Effector CD8-positive, alpha-beta T cell (primary cell): Measurements from ENCODE around the gene AATF.
"Not testable (repeated sequence)": the region's sequence is repeated elsewhere in the genome, so short reads cannot be mapped to it uniquely, and the experiment has no call there.

ENCODE experiments used
- DNase-seq: peaks from one replicate; lab custom pipeline; 2025; lab: John Stamatoyannopoulos, UW

Gene AATF

DNA sequence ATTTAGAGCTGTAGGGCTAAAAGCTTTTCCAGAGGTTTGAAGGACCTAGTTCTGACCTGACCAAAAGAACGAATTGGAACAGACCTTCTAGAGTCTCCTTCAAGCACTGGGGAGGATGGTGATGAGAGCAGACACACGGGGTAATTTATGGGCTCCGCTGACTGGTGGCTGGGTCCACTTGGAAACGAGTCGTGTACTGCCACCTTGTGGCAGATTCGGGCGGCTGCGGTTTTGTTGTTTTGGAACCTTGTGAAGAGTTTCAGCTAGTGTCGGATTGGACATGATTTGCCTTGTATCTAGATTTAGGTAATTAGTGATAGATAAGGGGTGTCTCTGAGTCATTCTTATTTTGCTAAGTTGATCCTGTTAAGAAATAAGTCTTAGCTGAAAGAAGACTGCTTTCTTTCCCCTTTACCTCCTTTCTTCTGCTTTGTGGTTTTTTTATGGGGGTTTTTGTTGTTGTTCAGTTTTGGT, 98.9 kb downstream of the AATF start:
- DNase-seq = peak; percentile 62

DNA sequence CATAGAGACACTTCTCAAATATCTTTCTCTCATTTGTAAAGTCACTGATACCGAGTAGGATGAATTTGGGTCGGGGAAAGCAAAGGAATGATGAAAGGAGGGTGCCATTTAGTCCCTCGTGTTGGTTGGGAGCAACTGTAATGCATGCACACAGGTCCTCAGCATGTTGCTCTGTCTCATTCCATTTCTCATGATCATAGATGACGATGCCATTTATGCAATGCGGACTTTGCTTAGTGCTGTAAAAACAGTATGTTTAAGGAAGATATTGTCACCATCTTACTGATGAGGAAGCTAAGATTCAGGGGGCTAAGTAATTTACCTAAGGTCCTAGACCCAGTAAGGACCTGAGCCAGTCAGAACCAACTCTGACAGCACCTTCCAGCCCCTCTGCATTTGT, 100.1 kb downstream of the AATF start:
- no peak for DNase-seq

DNA sequence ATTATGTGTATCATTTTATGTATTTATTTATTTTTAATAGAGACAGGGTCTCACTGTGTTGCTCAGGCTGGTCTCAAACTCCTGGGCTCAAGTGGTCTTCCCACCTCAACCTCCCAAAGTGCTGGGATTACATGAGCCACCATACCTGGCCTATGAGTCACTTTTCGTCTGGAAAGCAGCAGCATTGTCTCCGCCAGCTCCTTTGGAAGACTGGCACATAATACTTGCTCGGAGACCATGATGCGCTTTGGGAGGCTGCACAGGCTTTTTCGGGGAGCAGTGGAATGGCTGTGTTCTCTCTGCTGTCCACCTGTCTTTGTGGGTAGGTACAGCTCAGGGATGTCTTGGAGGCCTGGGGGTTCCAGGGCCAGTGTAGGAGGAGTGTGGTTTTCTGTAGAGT, 102.2 kb downstream of the AATF start:
- DNase-seq = no peak

DNA sequence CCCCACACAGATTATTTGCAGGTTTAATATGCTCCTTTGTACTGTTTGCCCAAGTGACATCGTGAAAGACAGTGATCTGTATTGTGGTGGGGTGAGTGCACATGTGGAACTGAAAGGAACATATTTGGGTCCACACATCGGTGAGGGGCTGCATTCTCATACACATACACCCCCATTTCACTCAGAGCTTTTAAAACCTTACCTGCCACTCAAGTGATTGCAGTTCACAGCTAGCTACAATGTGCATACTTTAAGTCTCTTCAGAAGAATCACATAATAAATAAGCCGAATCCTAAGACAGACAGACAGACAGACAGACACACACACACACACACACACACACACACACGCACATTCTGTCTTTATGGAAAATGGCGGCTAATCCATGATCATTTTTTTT, 102.6 kb downstream of the AATF start:
- no peak for DNase-seq

DNA sequence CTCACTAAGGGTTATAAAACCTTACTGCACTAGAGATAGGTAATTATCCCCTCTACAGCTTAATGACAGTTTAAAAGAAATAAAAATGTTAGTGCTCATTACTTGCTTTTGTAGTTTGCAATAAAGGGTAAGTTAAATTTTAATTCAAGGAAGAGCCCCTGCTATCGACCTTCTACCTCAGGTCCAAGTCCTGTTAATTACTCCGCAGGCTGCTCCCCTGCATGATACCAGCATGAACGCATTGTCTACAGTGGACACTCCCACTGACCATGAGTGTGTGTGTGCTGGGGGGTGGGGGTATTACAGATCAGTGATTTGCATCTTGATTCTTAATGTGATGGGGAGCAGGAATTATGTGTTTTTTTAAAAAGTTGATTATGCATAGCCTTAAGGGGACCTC, 103.1 kb downstream of the AATF start:
- no peak for DNase-seq

DNA sequence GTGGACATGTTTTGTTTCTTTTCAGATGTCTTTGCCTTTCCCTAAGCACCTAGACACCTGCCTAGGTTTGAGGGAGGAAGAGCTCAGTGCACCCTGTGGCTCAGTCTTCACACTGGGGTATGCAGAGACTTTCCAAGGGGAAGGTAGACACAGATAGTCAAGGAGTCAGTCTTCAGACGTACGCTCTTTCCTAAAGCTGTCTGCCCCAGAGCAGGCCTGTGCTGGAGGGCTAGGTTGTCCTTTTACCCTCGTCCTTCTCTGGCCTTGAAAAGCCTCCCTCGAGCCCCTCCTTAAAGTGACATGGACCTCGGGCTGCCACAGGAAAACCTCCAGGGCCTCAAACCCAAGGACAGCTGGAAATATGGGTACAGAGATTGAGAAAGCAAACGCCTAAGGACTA, 103.7 kb downstream of the AATF start:
- no peak for DNase-seq

DNA sequence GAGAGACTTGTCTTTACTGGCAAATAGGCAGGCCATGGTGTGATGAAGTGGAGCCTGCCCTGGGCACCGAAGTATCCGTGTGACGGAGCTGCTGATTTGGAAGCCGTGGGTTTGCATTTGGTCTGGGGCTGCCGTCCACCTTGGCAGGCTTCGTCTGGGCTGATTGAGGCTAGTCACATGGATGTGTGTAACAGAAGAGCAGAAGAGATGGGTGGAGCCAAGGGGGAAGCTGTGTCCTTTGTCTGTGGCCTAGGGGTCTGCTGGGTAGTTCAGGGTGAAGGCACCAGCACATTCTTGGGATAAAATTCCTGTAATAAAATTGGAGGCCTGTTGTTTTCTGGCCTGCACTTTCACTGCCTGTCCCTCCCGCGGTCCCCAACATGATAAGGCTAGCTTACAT, 106.1 kb downstream of the AATF start:
- no peak for DNase-seq

DNA sequence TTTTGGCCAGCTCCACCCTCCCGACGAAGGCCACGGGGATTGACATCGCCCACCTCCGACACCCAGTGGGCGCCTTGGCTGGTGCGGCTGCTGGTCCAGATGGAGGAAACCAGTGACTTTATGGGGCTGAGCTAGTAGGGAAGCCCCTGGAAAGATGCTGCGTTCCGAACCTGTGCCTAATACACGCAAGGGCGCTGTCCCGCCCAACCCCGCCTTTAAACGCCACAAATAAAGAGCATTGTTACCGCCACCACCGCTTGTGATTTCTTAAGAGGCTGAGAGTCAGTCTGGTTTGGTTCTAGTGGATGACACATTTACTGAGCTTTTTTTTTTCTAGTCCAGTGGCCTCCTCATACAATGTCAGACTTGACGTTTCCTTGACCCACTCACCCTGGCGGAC, 107.9 kb downstream of the AATF start:
- DNase-seq = no peak

DNA sequence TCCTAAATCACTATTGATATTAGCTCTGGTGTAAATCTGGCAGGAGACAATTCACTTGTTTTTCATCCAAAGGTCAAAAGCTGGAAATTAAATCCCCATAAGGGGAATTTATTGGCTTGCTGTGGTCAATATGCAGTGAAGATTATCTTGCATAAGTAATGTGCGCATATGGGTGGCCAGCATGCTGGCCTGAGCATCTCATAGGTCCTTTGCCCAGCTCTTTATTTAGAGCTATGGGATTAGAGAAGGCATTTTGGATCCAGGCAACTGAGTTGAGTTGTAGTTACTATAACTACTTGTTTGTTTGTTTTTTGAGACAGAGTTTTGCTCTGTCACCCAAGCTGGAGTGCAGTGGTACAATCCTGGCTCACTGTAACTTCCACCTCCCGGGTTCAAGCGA, 110.7 kb downstream of the AATF start:
- DNase-seq = no peak

DNA sequence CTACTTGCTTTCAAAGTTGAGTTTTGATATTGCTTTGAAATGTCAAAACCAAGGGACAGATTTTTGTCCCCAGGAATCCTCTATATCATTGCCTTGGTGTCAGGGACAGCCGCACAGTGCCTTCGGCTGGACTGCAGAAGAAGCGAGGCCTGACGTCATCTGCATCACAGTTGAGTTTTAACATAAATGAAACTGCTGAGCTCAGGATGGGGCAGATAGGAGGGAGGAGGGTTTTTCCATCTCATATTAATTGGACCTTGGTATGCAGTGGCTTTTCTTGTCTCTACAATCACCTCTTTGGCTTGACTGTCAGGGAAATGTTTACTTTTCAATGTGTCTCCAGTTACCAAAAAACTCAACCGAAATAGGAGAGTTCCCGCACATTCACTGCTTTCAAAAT, 111.3 kb downstream of the AATF start:
- no peak for DNase-seq

DNA sequence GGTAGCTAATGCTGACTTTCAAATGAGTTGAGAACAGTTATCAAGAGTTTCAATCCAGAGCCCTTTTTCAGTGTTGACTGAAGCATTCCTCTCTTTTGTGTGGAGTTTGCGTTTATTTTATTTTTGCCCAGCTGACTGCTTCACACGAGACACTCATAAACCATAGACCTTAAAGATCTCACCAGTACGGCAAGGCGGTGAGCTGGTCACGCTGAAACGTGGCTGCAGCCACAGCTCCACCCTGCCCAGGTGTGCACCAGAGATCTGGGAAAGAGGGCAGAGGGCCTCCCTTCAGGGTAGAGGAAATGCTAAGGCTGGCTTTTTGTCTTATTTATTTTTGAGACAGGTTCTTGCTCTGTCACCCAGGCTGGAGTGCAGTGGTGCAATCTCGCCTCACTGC, 112.2 kb downstream of the AATF start:
- DNase-seq = no peak

DNA sequence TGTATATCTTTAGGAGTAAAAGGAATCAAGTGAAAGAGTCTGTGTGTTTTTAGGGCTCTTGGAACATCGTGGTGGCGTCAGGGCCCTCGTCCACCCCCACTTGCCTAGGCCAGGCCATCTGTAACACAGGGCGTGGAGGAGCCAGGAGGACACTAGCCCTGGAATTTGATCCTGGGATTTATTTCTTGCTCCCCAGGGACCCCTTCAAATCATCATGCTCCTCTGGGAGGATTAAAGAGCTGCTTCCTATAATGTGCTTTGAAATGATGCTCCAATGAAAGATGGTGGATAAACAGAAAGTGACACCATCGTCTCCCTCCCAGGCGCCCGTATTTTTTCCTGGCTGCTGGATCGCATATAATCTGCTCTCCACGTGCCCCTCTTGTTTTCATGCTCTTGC, 113.3 kb downstream of the AATF start:
- no peak for DNase-seq

DNA sequence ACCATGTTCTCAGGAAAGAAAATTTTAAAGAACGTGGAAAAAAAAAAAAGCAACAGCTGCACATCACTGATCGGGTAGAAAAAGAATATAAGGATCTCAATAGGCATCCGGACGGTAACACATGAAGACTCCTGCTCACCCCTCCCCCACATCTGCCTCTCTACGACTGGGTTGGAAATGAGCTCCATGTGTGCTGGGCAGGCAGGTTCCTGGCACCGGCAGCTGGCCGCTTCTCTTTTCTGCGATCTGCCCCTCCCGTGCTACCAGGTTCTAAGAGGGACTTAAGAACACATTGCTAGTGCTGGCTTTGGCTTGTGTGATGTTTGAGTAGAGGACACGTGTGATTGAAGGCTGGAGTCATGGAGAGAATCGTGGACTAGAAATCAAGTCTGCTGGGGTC, 115.5 kb downstream of the AATF start:
- DNase-seq = no peak

DNA sequence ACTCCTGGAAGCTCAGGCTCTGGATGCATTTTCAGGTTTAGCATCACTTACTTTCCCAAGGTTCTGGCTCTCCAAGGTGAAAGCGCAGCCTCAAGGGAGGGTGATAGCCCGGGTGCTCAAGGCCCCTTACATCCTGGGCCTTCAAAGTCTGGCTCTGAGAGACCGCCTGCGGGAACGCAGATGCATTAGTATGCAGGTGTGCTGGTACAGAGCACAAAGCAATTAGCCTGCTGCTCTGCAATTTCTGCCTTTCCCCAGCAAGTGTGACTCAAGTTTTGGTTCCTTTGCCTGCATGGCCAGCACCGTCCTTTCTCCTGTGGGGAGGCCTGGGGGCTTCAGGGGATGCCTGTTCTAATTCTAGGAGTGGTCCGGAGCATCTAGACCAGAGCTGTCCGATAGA, 116.2 kb downstream of the AATF start:
- DNase-seq = no peak

DNA sequence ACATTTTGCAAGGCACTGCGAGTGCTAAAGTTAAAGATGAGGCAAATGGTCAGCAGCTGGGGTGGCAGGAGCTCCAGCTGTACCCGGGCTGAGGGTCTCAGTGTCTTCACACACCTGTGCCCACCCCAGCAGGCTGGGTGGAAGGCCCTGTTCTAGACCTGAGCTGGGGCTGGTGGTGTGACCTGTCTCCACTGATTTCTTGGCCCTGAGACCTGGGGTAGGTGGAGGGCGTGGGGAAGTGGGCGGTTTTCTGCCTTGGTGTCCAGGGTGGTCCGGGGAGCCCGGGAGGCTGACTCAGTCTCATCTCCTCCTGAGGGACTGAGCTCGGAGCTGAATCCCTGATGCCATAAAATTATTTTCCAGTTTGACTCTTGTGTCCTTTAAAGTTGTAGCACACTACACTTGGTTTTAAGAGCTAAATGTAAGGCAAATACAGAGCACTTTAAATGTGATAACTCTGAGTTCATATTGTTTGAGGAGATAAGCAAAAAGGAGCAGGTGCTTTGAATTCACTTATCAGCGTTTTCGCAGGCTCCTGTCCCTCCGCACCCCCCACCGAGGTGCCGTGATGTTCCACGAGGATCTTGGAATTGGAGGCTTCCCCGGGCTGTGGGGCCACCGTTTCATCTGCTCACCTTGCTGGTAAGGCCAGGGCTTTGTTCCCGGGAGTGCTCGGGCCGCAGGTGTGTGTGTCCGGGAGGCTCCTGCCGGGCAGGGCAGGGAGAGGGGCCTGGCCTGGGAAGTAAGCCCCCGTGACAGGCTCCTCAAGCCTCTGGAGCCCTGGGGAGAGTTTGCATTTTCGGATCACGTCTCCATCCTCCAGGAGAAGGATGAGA, 117.0 kb downstream of the AATF start:
- DNase-seq = no peak

DNA sequence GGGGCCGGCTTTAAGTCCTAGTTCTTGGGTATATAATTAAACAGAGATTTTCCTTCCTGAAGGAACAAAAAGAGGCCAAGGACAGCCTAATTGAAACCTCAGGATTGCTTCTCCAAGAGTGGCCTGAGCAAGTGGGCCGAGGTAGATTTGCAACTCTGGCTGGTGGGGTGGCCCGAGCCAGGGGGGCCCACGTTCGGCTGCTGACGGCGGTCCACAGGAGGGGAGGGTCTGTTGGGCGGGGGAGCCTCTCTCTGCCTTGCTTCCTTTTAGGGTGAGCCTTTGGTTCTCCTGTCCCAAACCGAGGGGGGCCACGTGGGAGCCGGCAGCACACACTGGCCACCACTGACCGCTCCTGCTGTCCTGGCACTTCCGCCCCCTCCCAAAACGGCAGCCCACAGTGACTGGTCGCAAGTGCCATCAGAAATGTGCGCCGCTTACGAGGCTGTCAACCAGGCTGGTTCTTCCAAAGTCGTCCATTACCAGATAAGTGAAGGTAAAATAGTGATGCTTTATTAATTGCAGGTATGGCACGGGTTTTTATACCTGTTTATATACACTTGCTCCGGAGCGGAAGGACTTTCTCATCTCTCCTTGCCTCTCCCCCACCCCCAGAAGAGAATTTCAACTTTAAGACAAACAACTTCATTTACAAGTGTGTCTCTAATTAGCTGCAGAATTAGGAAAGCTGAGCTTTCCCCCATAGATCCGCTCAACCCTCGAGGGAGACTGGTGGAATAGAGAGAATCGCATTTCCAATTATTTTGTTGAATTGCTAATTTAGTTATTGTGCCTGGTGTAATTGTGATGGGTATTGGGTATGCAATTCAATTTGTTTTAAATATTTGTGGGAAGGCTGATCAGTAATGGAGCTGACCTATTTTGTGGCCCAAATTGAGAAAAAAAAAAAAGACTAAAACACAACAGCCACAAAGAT, 117.8 kb downstream of the AATF start:
- DNase-seq = no peak

DNA sequence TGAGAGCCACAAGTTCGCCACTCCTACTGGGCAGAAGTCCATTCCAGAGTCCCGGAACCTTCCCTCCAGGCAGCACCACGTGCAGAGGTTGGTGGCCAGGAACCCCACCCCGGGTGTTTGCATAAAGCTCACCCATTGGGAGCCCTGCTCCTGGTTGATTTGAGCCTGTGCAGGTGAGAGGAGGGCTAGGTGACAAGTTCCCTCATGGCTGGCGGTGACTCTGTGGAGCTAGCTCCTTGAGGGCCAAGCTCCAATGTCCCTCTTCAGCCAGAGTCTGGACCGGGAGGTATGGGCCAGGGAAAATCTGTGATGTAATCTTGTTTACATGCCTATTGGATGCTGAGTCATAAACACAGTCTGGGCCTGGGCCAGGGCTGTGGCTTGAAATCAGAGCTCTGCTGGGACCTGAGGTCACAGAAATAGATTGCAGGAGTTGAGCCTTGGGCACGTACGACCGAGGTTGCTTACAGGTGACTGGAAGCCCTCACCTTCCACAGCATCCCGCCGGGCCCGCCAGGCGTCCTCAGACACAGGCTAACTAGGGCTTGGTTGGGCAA, 118.9 kb downstream of the AATF start:
- DNase-seq = no peak

DNA sequence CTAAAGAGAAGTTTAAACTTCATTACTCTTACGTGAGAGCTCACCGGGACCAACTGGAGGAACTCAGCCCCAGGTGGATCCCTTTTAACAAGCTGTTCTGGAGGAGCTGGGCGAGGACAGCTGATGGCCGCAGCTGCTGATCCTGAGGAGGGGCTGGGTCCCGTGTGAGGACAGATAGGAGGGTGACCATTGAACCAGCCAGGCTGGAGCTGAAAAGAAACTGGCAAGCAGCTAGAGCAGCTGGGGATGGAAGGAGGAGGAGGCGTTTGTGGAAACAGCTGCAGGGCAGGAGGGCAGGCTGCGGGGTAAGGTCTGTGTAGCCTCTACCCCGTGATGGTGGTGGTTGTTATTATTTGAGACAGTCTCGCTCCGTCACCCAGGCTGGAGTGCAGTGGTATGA, 119.5 kb downstream of the AATF start:
- no peak for DNase-seq

DNA sequence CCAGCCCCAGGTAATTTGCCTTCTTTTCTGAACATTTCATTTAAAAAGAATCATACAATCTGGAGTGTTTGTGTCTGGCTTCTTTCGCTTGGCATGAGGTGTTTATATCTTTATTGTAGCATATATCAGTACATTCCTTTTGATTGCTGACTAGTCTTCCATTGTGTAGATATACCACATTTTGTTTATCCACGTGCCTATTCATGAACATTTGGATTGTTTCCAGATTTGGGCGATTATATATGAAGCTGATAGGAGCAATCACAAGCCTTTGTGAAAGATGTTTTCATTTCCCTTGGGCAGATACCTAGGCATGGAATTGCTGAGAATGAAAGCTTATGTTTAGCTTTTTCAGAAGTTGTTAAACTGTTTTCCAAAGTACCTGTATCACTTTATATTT, 120.3 kb downstream of the AATF start:
- no peak for DNase-seq

DNA sequence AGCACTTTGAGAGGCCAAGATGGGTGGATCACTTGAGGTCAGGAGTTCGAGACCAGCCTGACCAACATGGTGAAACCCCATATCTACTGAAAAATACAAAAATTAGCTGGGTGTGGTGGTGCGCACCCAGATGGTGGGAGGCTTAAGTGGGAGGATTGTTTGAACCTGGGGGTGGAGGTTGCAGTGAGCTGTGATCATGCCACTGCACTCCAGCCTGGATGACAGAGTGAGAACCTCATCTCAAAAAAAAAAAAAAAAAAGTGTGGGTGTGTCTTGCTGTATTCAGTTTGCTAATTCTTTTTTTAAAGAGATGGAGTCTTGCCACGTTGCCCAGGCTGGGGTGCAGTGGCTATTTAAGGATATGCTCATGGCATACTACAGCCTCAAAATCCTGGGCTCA, 124.7 kb downstream of the AATF start:
- DNase-seq = not testable (repeated sequence)

DNA sequence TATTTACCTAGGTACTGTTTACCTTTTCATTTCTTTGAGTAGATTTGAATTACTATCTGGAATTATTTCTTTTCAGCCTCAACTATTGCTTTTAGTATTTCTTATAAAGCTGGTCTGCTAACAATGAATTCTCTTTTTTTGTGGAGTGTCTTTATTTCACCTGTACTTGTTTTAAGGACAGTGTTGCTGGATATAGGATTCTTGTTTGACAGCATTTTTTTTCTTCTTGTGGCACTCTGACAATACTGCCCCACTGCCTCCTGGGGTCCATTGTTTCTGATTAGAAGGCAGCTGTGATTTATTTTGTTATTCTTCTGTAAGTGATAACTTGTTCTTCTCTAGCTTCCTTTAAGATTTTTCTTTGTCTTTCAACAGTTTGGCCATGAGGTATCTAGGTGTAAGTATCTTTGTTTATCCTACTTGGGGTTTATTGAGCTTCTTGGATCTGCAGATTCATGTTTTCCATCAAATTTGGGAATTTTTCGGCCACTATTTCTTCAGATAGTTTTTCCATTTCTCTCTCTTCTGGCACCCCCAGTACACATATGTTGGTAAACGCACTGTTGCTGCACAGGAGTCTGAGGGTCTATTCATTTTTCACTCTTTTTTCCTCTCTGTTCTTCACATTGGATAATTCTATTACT, 130.4 kb downstream of the AATF start:
- no peak for DNase-seq

DNA sequence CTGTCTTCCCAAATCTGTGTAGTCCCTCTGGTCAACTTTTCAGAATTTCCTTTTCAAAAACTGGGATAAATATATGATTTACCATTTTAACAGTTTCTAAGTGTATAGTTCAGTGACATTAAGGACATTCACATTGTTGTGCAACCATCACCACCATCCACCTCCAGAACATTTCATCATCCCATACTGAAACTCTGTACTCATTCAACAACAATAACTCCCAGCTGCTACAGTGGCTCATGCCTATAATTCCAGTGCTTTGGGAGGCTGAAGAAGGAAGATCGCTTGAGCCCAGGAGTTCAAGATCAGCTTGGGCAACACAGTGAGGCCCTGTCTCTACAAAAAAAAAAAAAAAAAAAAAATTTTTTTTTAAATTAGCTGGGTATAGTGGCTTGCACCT, 131.0 kb downstream of the AATF start:
- no peak for DNase-seq
